HepG2 (cell line): ENCODE results near the gene SLC25A22. TPM values are rescaled to one million over a fixed set of nuclear protein-coding genes. Genes with fewer than 3 reads are reported as not detected.

Source experiments
- KDM4B ChIP-seq: sonication (generic); formaldehyde crosslinking; IDR thresholded peaks from 2 replicates; pipeline ENCODE4 v1.4.0; 2020; ENCODE audit warnings: missing genetic modification reagents
- NFYC ChIP-seq: IDR thresholded peaks from 2 replicates; pipeline ENCODE4 v1.6.1; 2016; ENCODE audit warnings: missing genetic modification reagents, missing compliant biosample characterization
- NONO ChIP-seq, 2 experiments: fragments of 450-650 bp in 1 of 2; sonication (generic) in 1 of 2; formaldehyde crosslinking in 1 of 2; IDR thresholded peaks in 1 of 2; conservative IDR thresholded peaks in 1 of 2; 2 replicates each; pipeline versions ENCODE4 v1.6.1 to v1.8.0; 2017 to 2022; ENCODE audit warnings: mild to moderate bottlenecking in 1 of 2, missing genetic modification reagents in 1 of 2, moderate library complexity in 1 of 2
- NR0B2 ChIP-seq: sonication (generic); formaldehyde crosslinking; IDR thresholded peaks from 2 replicates; pipeline ENCODE4 v1.4.0; 2020; ENCODE audit warnings: mild to moderate bottlenecking, missing genetic modification reagents
- TOPORS ChIP-seq: sonication (generic); formaldehyde crosslinking; IDR thresholded peaks from 2 replicates; pipeline ENCODE4 v1.8.0; 2023; ENCODE audit warnings: mild to moderate bottlenecking, missing genetic modification reagents
- TSC22D2 ChIP-seq: sonication (generic); formaldehyde crosslinking; IDR thresholded peaks from 2 replicates; pipeline ENCODE4 v1.5.1; 2020; ENCODE audit warnings: missing genetic modification reagents, mild to moderate bottlenecking, borderline replicate concordance
- ZBTB7B ChIP-seq: sonication (generic); formaldehyde crosslinking; IDR thresholded peaks from 2 replicates; pipeline ENCODE4 v1.4.0; 2020; ENCODE audit warnings: missing genetic modification reagents
- ZNF616 ChIP-seq: sonication (generic); formaldehyde crosslinking; IDR thresholded peaks from 2 replicates; pipeline ENCODE4 v1.5.0; 2020; ENCODE audit warnings: low read depth, mild to moderate bottlenecking, missing genetic modification reagents
- polyA plus RNA-seq, 8 experiments: library from polyadenylated mRNA; depleted of rRNA in 3 of 8; stranded (reverse) in 7 of 8; unstranded in 1 of 8; fragments of >200 nt; fragmentation: Illumina TruSeq in 4 of 8; extraction: Trizol in 4 of 8; gene quantifications; 2 replicates each; pipeline versions ENCODE4 v1.2.1 to v1.2.3, GENCODE V29; 2011 to 2016; ENCODE audit warnings: low read depth in 4 of 8, missing spikeins in 1 of 8, mixed read lengths in 1 of 8; ENCODE audit not compliant: insufficient read depth in 1 of 8
- total RNA-seq, 5 experiments: library from RNA; depleted of rRNA; stranded (reverse); fragments of >200 nt; fragmentation: Illumina TruSeq; extraction: Trizol; gene quantifications; 2 replicates each; pipeline ENCODE4 v1.2.3, GENCODE V29; 2016; ENCODE audit warnings: low read depth in 1 of 5
- TF ChIP-seq, protein P1 (sequence below): sonication (generic); formaldehyde crosslinking; IDR thresholded peaks from 2 replicates; pipeline ENCODE4 v1.5.0; 2020; ENCODE audit warnings: missing genetic modification reagents, mild to moderate bottlenecking, borderline replicate concordance

Gene SLC25A22
- total and polyA plus RNA-seq, 2 of the 13 experiments (the other 11 are each of a cell fraction or from before 2014, with no cell fraction given): 12.4 to 19.2 TPM

DNA sequence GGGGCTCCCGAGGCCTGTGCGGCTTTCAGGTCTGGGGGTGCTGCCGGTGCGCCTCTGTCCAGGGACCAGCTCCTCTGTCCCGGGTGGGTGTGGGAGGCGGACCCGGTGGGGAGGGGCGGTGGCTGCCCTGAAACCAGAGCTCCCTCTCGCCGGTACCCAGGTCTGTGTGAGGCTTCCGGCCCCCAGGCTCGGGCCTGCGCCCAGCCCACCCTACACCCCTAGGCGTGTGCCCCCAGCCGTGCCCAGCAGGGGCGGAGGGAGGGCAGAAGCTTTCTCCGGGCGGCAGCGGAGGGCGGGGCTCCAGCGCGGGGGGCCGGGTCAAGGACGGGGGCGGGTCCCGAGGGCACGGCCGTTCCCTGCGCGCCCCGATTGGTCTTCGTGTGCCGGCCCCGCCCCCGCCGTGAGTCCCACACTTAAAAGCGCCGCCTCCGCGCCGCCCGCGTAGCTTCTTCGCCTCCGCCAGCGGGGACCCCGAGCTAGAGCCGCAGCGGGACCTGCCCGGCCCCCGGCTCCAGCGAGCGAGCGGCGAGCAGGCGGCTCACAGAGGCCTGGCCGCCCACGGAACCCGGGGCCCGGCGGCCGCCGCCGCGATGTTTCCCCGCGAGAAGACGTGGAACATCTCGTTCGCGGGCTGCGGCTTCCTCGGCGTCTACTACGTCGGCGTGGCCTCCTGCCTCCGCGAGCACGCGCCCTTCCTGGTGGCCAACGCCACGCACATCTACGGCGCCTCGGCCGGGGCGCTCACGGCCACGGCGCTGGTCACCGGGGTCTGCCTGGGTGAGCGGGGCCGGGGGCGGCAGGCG, 21.2 kb upstream of the SLC25A22 start (continued):
- TF ChIP-seq, protein P1, sequence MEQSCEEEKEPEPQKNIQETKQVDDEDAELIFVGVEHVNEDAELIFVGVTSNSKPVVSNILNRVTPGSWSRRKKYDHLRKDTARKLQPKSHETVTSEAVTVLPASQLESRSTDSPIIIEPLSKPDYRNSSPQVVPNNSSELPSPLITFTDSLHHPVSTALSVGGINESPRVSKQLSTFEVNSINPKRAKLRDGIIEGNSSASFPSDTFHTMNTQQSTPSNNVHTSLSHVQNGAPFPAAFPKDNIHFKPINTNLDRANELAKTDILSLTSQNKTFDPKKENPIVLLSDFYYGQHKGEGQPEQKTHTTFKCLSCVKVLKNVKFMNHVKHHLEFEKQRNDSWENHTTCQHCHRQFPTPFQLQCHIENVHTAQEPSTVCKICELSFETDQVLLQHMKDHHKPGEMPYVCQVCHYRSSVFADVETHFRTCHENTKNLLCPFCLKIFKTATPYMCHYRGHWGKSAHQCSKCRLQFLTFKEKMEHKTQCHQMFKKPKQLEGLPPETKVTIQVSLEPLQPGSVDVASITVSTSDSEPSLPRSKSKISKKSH (CRISPR knock-in tag): no peak
- TF ChIP-seq TOPORS (no peak), NFYC (CRISPR knock-in tag) (peak; percentile 63), NONO (IDR thresholded peaks at IDR 0.05) (no peak), NONO (CRISPR knock-in tag; conservative IDR thresholded peaks at IDR 0.05) (0 out of 2 replicates have a peak, but pooled peaks have one; percentile 46), ZNF616 (CRISPR knock-in tag) (no peak), ZBTB7B (CRISPR knock-in tag) (no peak; the same call in 1 of the 2 replicates), KDM4B (CRISPR knock-in tag) (no peak), NR0B2 (no peak; the same call in 1 of the 2 replicates), TSC22D2 (CRISPR knock-in tag) (no peak)
